Activated CD4-positive, alpha-beta T cell treated with anti-CD3 and anti-CD28 coated beads for 36 hours (primary cell): ENCODE results near the gene PPAN. TPM values are rescaled to one million over a fixed set of nuclear protein-coding genes. Genes with fewer than 3 reads are reported as not detected.

ENCODE experiments used
- ATAC-seq: fragments of 200-7000 bp; cut with Tn5 transposase; one replicate; pipeline ENCODE4 v1.10.0; 2021; ENCODE audit warnings: mild to moderate bottlenecking, moderate library complexity
- CTCF ChIA-PET: fragments of 350-600 bp; sonication (Branson Sonifier 250); formaldehyde crosslinking; loops from one replicate; lab custom pipeline; 2021; ENCODE audit warnings: antibody characterized with exemption; lab: Charles Lee
- POLR2A ChIA-PET: fragments of 350-600 bp; sonication (Branson Sonifier 250); formaldehyde crosslinking; loops from one replicate; lab custom pipeline; 2021; ENCODE audit warnings: antibody characterized with exemption, inconsistent platforms; lab: Charles Lee
- DNase-seq: peaks from one replicate; pipeline ENCODE4 v3.0.0-alpha.2; 2020
- H3K27ac Mint-ChIP-seq: one replicate; pipeline ENCODE4 v1.8.0; 2021; ENCODE audit warnings: mixed read lengths
- H3K27me3 Mint-ChIP-seq: one replicate; pipeline ENCODE4 v1.8.0; 2021; ENCODE audit warnings: mixed read lengths
- H3K36me3 Mint-ChIP-seq: one replicate; pipeline ENCODE4 v1.8.0; 2021; ENCODE audit warnings: low read depth, mixed read lengths
- H3K4me1 Mint-ChIP-seq: one replicate; pipeline ENCODE4 v1.8.0; 2021; ENCODE audit warnings: mixed read lengths
- H3K4me3 Mint-ChIP-seq: one replicate; pipeline ENCODE4 v1.8.0; 2021; ENCODE audit warnings: mild to moderate bottlenecking, moderate library complexity, mixed read lengths
- H3K9me3 Mint-ChIP-seq: one replicate; pipeline ENCODE4 v1.8.0; 2021; ENCODE audit warnings: low read depth, mixed read lengths
- intact Hi-C, 2 experiments: fragments of 100-400 bp; cut with DNase I in 1 of 2; cut with micrococcal nuclease in 1 of 2; formaldehyde crosslinking; loops; one replicate each; pipeline versions ENCODE4 v1.14.2 to v1.15.1; 2022 to 2024; cut with DNase I, micrococcal nuclease
- total RNA-seq, 2 experiments: library from RNA; stranded (reverse); gene quantifications; one replicate each; pipeline ENCODE4 v1.2.3, GENCODE V29; 2021

The PPAN gene
- total RNA-seq, 2 experiments from 2014 or later, result 139 to 149 TPM

DNA sequence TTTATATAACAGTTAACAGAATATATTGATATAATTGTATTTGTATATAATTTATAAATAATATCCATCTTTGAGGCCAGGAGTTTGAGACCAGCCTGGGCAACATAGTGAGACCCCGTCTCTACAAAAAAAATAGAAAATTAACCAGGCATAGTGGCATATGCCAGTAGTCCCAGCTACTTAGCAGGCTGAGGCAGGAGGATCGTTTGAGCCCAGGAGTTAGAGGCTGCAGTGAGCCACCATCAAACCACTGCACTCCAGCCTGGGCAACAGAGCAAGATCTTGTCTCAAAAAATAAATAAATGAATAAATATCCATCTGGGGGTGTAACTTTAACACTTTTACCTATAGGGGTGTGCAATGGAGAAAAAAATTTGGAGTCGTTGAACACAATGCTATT is 21.4 kb upstream of the PPAN start:
- ChIA-PET POLR2A (no interaction called here), CTCF (interaction anchor here (1.0 to 1.2 kb wide), 2 partner anchors 11 to 14 kb away, joined by 4 read pairs; no protein-coding TSS in a partner anchor)
- H3K27ac Mint-ChIP-seq, result no peak overlapping the region
- ATAC-seq (no peak), DNase-seq (no peak)
- no peaks in the 10 kb centered on the region for H3K9me3 Mint-ChIP-seq
- H3K4me1 Mint-ChIP-seq, result peaks cover 11% of the 10 kb centered on the region
- intact Hi-C loops, result no loop called here
- H3K36me3 Mint-ChIP-seq, result peaks cover 13% of the 10 kb centered on the region
- H3K4me3 Mint-ChIP-seq, result peak overlapping the region; percentile 78
- H3K27me3 Mint-ChIP-seq, result no peaks in the 10 kb centered on the region

DNA sequence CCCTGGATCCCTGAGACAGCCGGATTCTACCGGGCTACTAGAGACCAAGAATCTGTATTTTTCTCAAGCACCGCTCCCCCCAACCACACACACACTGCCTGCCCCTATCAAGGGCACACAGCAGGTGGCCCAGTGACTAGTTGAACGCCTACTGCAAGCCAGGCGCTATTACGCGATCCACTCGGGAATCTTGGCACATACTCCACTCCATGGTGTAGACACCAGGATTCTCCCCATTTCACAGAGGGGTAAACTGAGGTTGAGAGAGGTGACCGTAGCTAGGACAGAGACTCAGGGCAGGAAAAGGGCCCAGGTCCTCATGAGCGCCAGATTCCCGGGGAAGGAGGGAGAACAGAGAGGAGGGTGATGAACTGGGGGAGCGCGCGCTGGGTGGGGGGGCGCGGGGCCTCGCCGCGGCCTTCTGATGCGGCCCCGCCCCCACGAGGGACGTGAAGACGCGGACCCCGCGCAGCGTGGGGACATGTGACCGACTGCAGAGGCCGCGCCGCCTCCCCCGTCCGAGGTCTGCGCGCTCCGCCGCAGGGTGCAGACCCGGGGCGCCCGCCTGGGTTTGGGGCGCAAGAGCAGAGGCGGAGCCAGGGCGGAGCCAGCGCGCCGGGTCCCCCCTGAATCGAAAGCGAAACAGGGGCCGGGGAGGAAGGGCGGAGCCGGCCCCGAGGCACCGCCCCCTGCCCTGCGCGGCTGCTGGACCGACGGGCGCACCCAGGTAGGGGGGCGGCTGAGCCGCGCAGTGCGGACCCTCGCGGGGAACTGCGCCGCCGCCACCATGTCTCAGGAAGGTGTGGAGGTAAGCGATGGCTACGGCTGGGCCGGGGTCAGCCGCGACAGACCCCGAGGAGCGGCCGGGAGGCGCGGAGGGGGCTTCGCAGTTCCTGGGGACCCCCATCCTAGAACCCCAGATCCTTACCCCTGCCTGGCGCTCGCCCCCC is 20.2 kb upstream of the PPAN start, which contains the start of gene SHFL:
Gene SHFL, plus strand, starts transcription at position 677 of the 950 bp plus-strand sequence. Its CDS starts 111 bp downstream, at position 788.
- H3K36me3 Mint-ChIP-seq, result peaks cover 18% of the 10 kb centered on the region
- peak; percentile 96 for ATAC-seq
- intact Hi-C loops, result loop anchor here (1.0 kb wide), 4 partner anchors 10 to 252 kb away; partner anchors contain the start of genes EIF3G (in 1 of the 2) and PPAN (in 1 of the 2)

DNA sequence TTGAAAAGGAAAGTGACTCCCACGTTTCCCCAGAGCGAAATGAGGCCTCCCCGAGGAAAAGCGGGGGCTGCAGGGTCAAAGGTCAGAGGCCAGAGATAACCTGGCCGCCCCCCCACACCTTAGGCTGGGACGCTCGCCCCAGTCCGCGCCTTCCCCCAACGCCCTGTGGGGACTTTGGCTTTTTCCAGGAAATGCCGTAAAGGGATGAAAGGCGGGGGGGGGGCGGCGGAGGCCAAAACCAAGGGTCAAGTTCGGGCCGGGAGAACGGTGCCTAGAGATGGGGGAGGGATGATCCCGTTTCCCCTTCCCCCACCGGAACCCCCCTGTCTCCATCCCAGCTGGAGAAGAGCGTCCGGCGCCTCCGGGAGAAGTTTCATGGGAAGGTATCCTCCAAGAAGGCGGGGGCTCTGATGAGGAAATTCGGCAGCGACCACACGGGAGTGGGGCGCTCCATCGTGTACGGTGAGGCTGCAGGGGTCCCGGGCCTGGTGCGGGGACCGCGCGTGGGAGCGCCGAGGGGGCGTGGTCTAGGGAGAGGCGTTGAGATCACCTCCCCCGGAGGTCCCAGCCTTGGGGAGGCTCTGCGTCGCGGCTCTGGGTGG is 19.5 kb upstream of the PPAN start:
- Mint-ChIP-seq H3K27me3 (no peaks in the 10 kb centered on the region), H3K27ac (peak overlapping the region; percentile 74), H3K4me3 (peak overlapping the region; percentile 78), H3K9me3 (no peaks in the 10 kb centered on the region), H3K36me3 (peaks cover 21% of the 10 kb centered on the region), H3K4me1 (peaks cover 11% of the 10 kb centered on the region)
- CTCF ChIA-PET, result no interaction called here
- peak; percentile 18 for ATAC-seq
- POLR2A ChIA-PET, result no interaction called here
- intact Hi-C loops, result loop anchor here (1.0 kb wide), 4 partner anchors 10 to 252 kb away; partner anchors contain the start of genes EIF3G (in 1 of the 2) and PPAN (in 1 of the 2)
- peak; percentile 65 for DNase-seq

More for the DNA sequence above, 20.2 kb upstream of the PPAN start, which contains the start of gene SHFL:
- Mint-ChIP-seq H3K4me1 (peaks cover 11% of the 10 kb centered on the region), H3K9me3 (no peaks in the 10 kb centered on the region), H3K27me3 (no peaks in the 10 kb centered on the region), H3K27ac (peak within 1 kb of the TSS; percentile 74), H3K4me3 (peak within 1 kb of the TSS; percentile 78)
- DNase-seq, result peak; percentile 92
- CTCF ChIA-PET, result no interaction called here
- POLR2A ChIA-PET, result no interaction called here

DNA sequence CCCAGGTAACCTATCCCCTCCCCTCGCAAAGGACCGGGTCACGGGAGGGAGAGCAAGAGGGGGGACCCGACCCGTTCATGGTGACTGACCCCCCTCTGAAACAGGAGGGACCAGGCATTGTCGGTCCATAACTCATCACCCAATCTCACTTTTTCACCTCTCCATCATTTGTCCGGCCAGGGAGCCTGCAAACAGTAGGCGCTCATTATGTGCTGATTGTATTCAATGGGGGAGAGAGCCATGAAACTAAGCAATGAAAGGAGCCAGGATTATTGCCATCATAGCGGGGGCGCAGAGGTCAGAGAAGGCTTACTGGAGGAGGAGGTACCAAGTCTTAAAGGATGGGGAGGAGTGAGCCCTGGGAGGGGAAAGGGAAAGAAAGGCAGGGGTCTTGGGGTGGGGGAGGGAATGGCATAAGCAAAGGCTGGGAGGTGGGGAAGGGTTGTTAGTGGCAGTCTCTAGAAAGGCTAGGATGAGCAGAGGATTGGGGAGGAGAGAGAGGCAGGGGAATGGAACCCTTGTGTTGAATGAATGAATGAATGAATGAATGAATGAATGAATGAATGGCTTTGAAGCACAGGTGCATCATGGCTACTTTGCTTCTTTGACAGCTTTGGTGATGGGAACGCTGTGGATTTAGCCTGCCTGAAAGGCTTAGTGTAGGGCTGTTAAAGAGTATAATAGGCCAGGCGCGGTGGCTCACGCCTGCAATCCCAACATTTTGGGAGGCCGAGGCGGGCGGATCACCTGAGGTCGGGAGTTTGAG is 18.7 kb upstream of the PPAN start:
- ChIA-PET CTCF (no interaction called here), POLR2A (no interaction called here)
- Mint-ChIP-seq H3K27ac (peak overlapping the region; percentile 74), H3K9me3 (no peaks in the 10 kb centered on the region), H3K36me3 (peaks cover 27% of the 10 kb centered on the region), H3K4me1 (peaks cover 11% of the 10 kb centered on the region), H3K27me3 (no peaks in the 10 kb centered on the region), H3K4me3 (peak overlapping the region; percentile 78)
- intact Hi-C loops, result no loop called here
- ATAC-seq (no peak), DNase-seq (no peak)

DNA sequence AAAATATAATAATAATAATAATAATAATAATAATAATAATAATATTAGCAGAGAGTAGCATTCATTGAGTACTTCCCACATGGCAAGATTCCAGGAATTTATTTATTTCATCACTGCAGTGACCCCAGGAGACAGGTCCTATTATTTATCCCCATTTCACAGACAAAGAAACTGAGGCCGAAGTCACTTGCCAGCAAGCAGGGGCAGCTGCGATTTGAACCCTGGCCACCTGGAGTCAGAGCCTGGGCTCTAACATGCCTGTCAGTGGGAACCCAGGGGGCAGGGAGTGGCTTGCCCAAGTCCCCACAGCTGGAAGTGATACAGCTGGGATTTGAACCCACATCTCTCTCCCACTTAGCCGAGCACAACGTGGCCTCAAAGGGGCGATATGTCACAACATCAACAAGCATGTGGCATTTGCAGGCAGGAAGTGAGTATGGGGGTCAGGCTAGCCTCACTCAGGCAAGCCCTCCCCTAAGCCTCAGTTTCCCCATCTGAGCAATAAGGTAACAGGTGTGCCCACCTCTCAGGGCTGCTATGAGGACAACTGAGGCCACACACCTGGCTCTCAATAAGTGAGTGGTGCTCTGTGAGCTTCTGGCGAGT is 17.1 kb upstream of the PPAN start:
- DNase-seq (no peak), ATAC-seq (no peak)
- Mint-ChIP-seq H3K4me3 (no peak overlapping the region), H3K27ac (no peak overlapping the region), H3K27me3 (no peaks in the 10 kb centered on the region), H3K9me3 (no peaks in the 10 kb centered on the region), H3K4me1 (peaks cover 11% of the 10 kb centered on the region), H3K36me3 (peaks cover 39% of the 10 kb centered on the region)
- POLR2A ChIA-PET, result no interaction called here
- intact Hi-C loops, result no loop called here
- CTCF ChIA-PET, result interaction anchor here (0.8 kb wide), 1 partner anchor 19 kb away, joined by 3 read pairs; no protein-coding TSS in a partner anchor

DNA sequence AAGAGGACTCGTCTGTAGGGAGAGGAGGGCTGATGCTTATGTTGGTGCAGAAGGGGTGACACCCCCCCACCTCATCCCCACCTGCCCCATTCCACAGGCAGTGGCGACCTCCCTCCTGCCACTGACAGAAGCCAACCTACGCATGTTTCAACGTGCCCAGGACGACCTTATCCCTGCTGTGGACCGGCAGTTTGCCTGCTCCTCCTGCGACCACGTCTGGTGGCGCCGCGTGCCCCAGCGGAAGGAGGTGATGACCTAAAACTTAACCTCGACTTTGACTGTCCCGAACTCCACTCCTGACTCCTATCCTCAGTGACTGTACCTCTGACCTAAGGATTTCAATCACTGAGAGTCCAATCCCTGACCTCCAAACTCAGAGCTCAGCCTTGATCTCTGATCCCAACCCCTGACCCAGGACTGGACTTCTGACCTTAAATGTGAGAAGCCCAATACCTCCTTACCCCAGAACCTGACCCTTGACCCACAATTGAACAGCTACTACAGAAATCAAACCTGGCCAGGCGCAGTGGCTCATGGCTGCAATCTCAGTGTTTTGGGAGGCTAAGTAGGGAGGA is 16.3 kb upstream of the PPAN start:
- peaks cover 11% of the 10 kb centered on the region for H3K4me1 Mint-ChIP-seq
- DNase-seq, result no peak
- no peak overlapping the region for H3K4me3 Mint-ChIP-seq
- intact Hi-C loops, result no loop called here
- no peaks in the 10 kb centered on the region for H3K9me3 Mint-ChIP-seq
- H3K36me3 Mint-ChIP-seq, result peaks cover 46% of the 10 kb centered on the region
- CTCF ChIA-PET, result interaction anchor here (0.6 to 1.3 kb wide), 4 partner anchors 9 to 1291 kb away, joined by 3 to 4 read pairs (median 4); no protein-coding TSS in a partner anchor
- POLR2A ChIA-PET, result no interaction called here
- H3K27me3 Mint-ChIP-seq, result no peaks in the 10 kb centered on the region
- peak overlapping the region; percentile 45 for H3K27ac Mint-ChIP-seq
- ATAC-seq, result no peak

DNA sequence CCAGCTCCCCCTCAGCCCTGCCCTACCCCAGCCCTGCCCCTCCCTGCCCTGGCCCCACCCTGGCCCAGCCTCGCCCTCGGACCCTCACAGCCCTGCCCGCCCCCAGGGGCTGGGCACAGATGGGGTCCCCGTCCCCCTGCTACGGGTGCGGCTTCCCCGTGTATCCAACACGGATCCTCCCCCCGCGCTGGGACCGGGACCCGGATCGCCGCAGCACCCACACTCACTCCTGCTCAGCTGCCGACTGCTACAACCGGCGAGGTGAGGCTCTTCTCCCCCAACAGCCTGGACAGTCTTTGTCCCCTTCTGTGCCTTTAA is 14.8 kb upstream of the PPAN start:
- Mint-ChIP-seq H3K27me3 (no peaks in the 10 kb centered on the region), H3K4me1 (peaks cover 14% of the 10 kb centered on the region), H3K4me3 (no peak overlapping the region), H3K27ac (no peak overlapping the region), H3K9me3 (no peaks in the 10 kb centered on the region), H3K36me3 (peaks cover 53% of the 10 kb centered on the region)
- ChIA-PET CTCF (no interaction called here), POLR2A (no interaction called here)
- intact Hi-C loops, result no loop called here
- DNase-seq, result no peak
- ATAC-seq, result no peak

DNA sequence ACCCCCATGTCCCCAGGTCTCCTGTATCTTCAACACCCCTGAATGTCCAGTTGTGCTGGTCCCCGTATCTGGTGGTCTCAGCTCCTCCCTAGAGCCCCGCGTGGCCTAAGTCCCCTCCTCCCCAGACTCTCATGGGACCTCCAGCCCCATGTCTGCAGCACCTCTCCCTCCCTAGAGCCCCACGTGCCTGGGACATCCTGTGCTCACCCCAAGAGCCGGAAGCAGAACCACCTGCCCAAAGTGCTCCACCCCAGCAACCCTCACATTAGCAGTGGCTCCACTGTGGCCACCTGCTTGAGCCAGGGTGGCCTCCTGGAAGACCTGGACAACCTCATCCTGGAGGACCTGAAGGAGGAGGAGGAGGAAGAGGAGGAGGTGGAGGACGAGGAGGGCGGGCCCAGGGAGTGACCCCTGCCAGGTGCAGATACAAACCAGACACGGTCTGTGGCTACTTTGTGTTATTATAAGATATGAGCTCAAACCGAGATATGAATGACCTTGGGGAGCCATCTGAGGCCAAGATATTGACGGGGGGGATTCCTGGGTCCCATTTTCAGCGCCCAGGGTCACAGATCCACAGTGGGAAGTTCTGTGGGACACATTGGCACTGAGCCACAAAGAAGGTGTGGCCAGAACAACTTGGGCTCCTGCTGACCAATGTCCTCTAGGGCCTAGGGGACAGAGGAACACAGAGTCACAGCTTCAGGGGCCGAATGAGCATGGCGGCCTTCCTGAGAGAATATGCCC is 14.1 kb upstream of the PPAN start:
- H3K27ac Mint-ChIP-seq, result no peak overlapping the region
- H3K36me3 Mint-ChIP-seq, result peaks cover 52% of the 10 kb centered on the region
- no peaks in the 10 kb centered on the region for H3K9me3 Mint-ChIP-seq
- no peak for ATAC-seq
- H3K4me1 Mint-ChIP-seq, result peaks cover 15% of the 10 kb centered on the region
- no peak overlapping the region for H3K4me3 Mint-ChIP-seq
- no peak for DNase-seq
- CTCF ChIA-PET, result no interaction called here
- POLR2A ChIA-PET, result no interaction called here
- H3K27me3 Mint-ChIP-seq, result no peaks in the 10 kb centered on the region
- intact Hi-C loops, result no loop called here

DNA sequence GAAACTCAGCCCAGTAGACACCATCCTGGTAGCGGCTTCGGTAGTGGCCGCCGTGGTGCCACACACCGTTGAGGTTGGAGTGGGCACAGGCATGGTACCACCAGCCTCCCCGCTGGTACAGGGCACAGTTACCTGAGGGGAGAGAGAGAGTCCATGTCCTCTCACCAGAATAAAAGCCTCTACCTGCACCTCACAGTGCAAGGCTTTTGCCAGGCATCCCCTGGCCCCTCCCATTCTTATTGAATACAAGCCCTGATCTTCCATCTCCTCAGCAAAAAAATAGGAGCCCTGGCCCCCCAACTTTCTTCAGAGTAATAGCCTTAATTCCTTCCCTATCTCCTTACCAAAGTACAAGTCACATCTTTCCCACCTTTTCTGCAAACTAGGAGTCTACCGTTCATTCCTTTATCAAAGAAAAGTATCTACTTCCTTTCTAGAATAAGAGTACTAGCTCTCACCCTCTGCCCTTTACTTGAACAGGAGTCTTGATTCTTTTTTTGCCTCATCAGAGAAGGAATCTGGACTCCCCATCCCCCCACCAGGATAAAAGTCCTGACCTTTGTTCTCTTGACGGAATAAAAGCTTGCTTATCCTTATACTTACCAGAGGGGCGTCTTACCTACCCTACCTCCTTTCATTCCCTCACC is 13.4 kb upstream of the PPAN start:
- Mint-ChIP-seq H3K4me1 (peaks cover 8% of the 10 kb centered on the region), H3K36me3 (peaks cover 46% of the 10 kb centered on the region), H3K4me3 (no peak overlapping the region), H3K27ac (no peak overlapping the region), H3K9me3 (no peaks in the 10 kb centered on the region), H3K27me3 (no peaks in the 10 kb centered on the region)
- POLR2A ChIA-PET, result no interaction called here
- DNase-seq (no peak), ATAC-seq (no peak)
- CTCF ChIA-PET, result no interaction called here
- intact Hi-C loops, result no loop called here
